Measurements from ENCODE around the gene OR10V1.
"Not testable (repeated sequence)": the region's sequence is repeated elsewhere in the genome, so short reads cannot be mapped to it uniquely, and the experiment has no call there.

- not testable (repeated sequence) for TF ChIP-seq CTCF (conservative IDR thresholded peaks at IDR 0.05; ENCODE audit: low read length); EZH2phosphoT487 (IDR thresholded peaks at IDR 0.05; ENCODE audit: borderline replicate concordance)
Observed at GRCh38 chr11:59681260-59681725, 32.4 kb downstream of the OR10V1 start.
